HepG2 (cell line): ENCODE results near the gene TEF. TPM values are rescaled to one million over a fixed set of nuclear protein-coding genes. Genes with fewer than 3 reads are reported as not detected.

ENCODE experiments used
- ARHGAP35 ChIP-seq: sonication (generic); formaldehyde crosslinking; IDR thresholded peaks from 2 replicates; pipeline ENCODE4 v1.9.0; 2022; ENCODE audit warnings: mild to moderate bottlenecking, inconsistent platforms, moderate library complexity, missing genetic modification reagents, borderline replicate concordance
- BRD4 ChIP-seq: sonication (generic); formaldehyde crosslinking; IDR thresholded peaks from 2 replicates; pipeline ENCODE4 v1.4.0; 2020; ENCODE audit warnings: missing genetic modification reagents
- CCDC6 ChIP-seq: sonication (generic); formaldehyde crosslinking; IDR thresholded peaks from 2 replicates; pipeline ENCODE4 v1.8.1; 2022; ENCODE audit warnings: mild to moderate bottlenecking, missing genetic modification reagents, moderate library complexity
- CHCHD3 ChIP-seq: sonication (generic); formaldehyde crosslinking; IDR thresholded peaks from 2 replicates; pipeline ENCODE4 v1.8.0; 2022; ENCODE audit warnings: mild to moderate bottlenecking, missing genetic modification reagents, moderate library complexity
- DRAP1 ChIP-seq: IDR thresholded peaks from 2 replicates; pipeline ENCODE4 v1.6.1; 2016; ENCODE audit warnings: missing genetic modification reagents, missing compliant biosample characterization
- GFI1 ChIP-seq: sonication (generic); formaldehyde crosslinking; IDR thresholded peaks from 2 replicates; pipeline ENCODE4 v1.5.0; 2020; ENCODE audit warnings: missing genetic modification reagents, mild to moderate bottlenecking, borderline replicate concordance
- HOMEZ ChIP-seq: IDR thresholded peaks from 2 replicates; pipeline ENCODE4 v1.6.1; 2016; ENCODE audit warnings: low read depth
- ISX ChIP-seq: sonication (generic); formaldehyde crosslinking; conservative IDR thresholded peaks from 2 replicates; pipeline ENCODE4 v1.5.0; 2020; ENCODE audit warnings: missing genetic modification reagents
- KLF16 ChIP-seq, 2 experiments: sonication (generic) in 1 of 2; formaldehyde crosslinking in 1 of 2; IDR thresholded peaks; 2 replicates each; pipeline versions ENCODE4 v1.6.1 to v1.8.0; 2016 to 2023; ENCODE audit warnings: missing genetic modification reagents in 2 of 2, missing compliant biosample characterization in 1 of 2
- ONECUT2 ChIP-seq: sonication (generic); formaldehyde crosslinking; IDR thresholded peaks from 2 replicates; pipeline ENCODE4 v1.4.0; 2020; ENCODE audit warnings: missing genetic modification reagents
- RNF2 ChIP-seq: fragments of 450-650 bp; conservative IDR thresholded peaks from 2 replicates; pipeline ENCODE4 v1.6.1; 2016; ENCODE audit warnings: low read depth
- SETDB1 ChIP-seq: sonication (generic); formaldehyde crosslinking; IDR thresholded peaks from 2 replicates; pipeline ENCODE4 v1.5.1; 2020; ENCODE audit warnings: missing genetic modification reagents, mild to moderate bottlenecking, borderline replicate concordance
- SMAD9 ChIP-seq: sonication (generic); formaldehyde crosslinking; IDR thresholded peaks from 2 replicates; pipeline ENCODE4 v1.5.1; 2020; ENCODE audit warnings: mild to moderate bottlenecking, missing genetic modification reagents
- STAT5B ChIP-seq: sonication (generic); formaldehyde crosslinking; IDR thresholded peaks from 2 replicates; pipeline ENCODE4 v1.4.0; 2020; ENCODE audit warnings: missing genetic modification reagents
- TRAFD1 ChIP-seq: sonication (generic); formaldehyde crosslinking; IDR thresholded peaks from 2 replicates; pipeline ENCODE4 v1.5.1; 2020; ENCODE audit warnings: missing genetic modification reagents, mild to moderate bottlenecking, borderline replicate concordance
- U2AF1 ChIP-seq: fragments of 200-400 bp; formaldehyde crosslinking; optimal IDR thresholded peaks from 2 replicates; pipeline ENCODE3; 2017; ENCODE audit warnings: mild to moderate bottlenecking, low read depth, low read length
- XRCC5 ChIP-seq: fragments of 200-400 bp; formaldehyde crosslinking; optimal IDR thresholded peaks from 2 replicates; pipeline ENCODE3; 2017; ENCODE audit warnings: mild to moderate bottlenecking, low read length
- ZHX1 ChIP-seq: sonication (generic); formaldehyde crosslinking; IDR thresholded peaks from 2 replicates; pipeline ENCODE4 v1.8.1; 2022; ENCODE audit warnings: low read depth, mild to moderate bottlenecking, missing genetic modification reagents
- ZKSCAN8 ChIP-seq: IDR thresholded peaks from 2 replicates; pipeline ENCODE4 v1.6.1; 2016; ENCODE audit warnings: borderline replicate concordance, missing genetic modification reagents, missing compliant biosample characterization
- ZMYM2 ChIP-seq: sonication (generic); formaldehyde crosslinking; IDR thresholded peaks from 2 replicates; pipeline ENCODE4 v1.8.0; 2022; ENCODE audit warnings: mild to moderate bottlenecking, missing genetic modification reagents
- ZNF350 ChIP-seq: sonication (generic); formaldehyde crosslinking; IDR thresholded peaks from 2 replicates; pipeline ENCODE4 v1.4.0; 2020; ENCODE audit warnings: mild to moderate bottlenecking, low read depth, missing genetic modification reagents, borderline replicate concordance
- ZNF468 ChIP-seq: sonication (generic); formaldehyde crosslinking; IDR thresholded peaks from 2 replicates; pipeline ENCODE4 v1.8.0; 2022; ENCODE audit warnings: mild to moderate bottlenecking, moderate library complexity, missing genetic modification reagents
- ZSCAN12 ChIP-seq: sonication (generic); formaldehyde crosslinking; IDR thresholded peaks from 2 replicates; pipeline ENCODE4 v1.9.0; 2021; ENCODE audit warnings: mild to moderate bottlenecking, missing genetic modification reagents
- ZSCAN25 ChIP-seq: sonication (generic); formaldehyde crosslinking; IDR thresholded peaks from 2 replicates; pipeline ENCODE4 v1.8.0; 2022; ENCODE audit warnings: mild to moderate bottlenecking, missing genetic modification reagents
- polyA plus RNA-seq, 8 experiments: library from polyadenylated mRNA; depleted of rRNA in 3 of 8; stranded (reverse) in 7 of 8; unstranded in 1 of 8; fragments of >200 nt; fragmentation: Illumina TruSeq in 4 of 8; extraction: Trizol in 4 of 8; gene quantifications; 2 replicates each; pipeline versions ENCODE4 v1.2.1 to v1.2.3, GENCODE V29; 2011 to 2016; ENCODE audit warnings: low read depth in 4 of 8, missing spikeins in 1 of 8, mixed read lengths in 1 of 8; ENCODE audit not compliant: insufficient read depth in 1 of 8
- total RNA-seq, 5 experiments: library from RNA; depleted of rRNA; stranded (reverse); fragments of >200 nt; fragmentation: Illumina TruSeq; extraction: Trizol; gene quantifications; 2 replicates each; pipeline ENCODE4 v1.2.3, GENCODE V29; 2016; ENCODE audit warnings: low read depth in 1 of 5

TEF gene
- total and polyA plus RNA-seq, 2 of the 13 experiments (the other 11 are each of a cell fraction or from before 2014, with no cell fraction given), result 7.6 to 11.2 TPM

- TF ChIP-seq TRAFD1 (CRISPR knock-in tag) (peak; percentile 96; the same call in 1 of the 2 replicates), ZKSCAN8 (CRISPR knock-in tag) (no peak; the same call in none of the 2 replicates), CHCHD3 (CRISPR knock-in tag) (peak; percentile 94), ZHX1 (CRISPR knock-in tag) (peak; percentile 51; the same call in 1 of the 2 replicates), U2AF1 (peak; percentile 98), SMAD9 (CRISPR knock-in tag) (no peak), BRD4 (CRISPR knock-in tag) (peak; percentile 92; the same call in 1 of the 2 replicates), RNF2 (no peak; the same call in 1 of the 2 replicates), ONECUT2 (CRISPR knock-in tag) (peak; percentile 74; the same call in 1 of the 2 replicates), DRAP1 (CRISPR knock-in tag) (peak; percentile 98), ZNF468 (CRISPR knock-in tag) (peak; percentile 51; the same call in 1 of the 2 replicates), ZMYM2 (no peak), ZSCAN25 (CRISPR knock-in tag) (peak; percentile 94), ISX (peak; percentile 42; the same call in 1 of the 2 replicates), KLF16 (CRISPR knock-in tag; IDR thresholded peaks at IDR 0.05) (peak in 1 of 2 experiments; percentile 99; a peak in 2 of 4 replicates), ZSCAN12 (CRISPR knock-in tag) (peak; percentile 95), CCDC6 (peak; percentile 98), GFI1 (peak; percentile 74), SETDB1 (CRISPR knock-in tag) (no peak; the same call in 1 of the 2 replicates), ARHGAP35 (CRISPR knock-in tag) (peak; percentile 94), HOMEZ (peak; percentile 49; the same call in 1 of the 2 replicates), XRCC5 (peak; percentile 95), ZNF350 (CRISPR knock-in tag) (peak; percentile 99), STAT5B (CRISPR knock-in tag) (peak; percentile 97)
These were observed 65.1 kb downstream of the TEF start, which contains the start of gene TOB2 (continued) for GRCh38 chr22:41446639-41447434.
